GM12892 (cell line): ENCODE measurements around the gene GNAQ.

ENCODE experiments used
- POLR2A ChIP-seq: IDR thresholded peaks from 2 replicates; pipeline ENCODE4 v1.6.1; 2011; ENCODE audit warnings: low read depth, low read length, control low read depth
- POLR2AphosphoS5 ChIP-seq: IDR thresholded peaks from 2 replicates; pipeline ENCODE4 v1.6.1; 2011; ENCODE audit warnings: low read depth, low read length, control low read depth
- TAF1 ChIP-seq: IDR thresholded peaks from 2 replicates; pipeline ENCODE4 v1.6.1; 2011; ENCODE audit warnings: low read depth, mild to moderate bottlenecking, control low read depth, low read length, borderline replicate concordance

DNA sequence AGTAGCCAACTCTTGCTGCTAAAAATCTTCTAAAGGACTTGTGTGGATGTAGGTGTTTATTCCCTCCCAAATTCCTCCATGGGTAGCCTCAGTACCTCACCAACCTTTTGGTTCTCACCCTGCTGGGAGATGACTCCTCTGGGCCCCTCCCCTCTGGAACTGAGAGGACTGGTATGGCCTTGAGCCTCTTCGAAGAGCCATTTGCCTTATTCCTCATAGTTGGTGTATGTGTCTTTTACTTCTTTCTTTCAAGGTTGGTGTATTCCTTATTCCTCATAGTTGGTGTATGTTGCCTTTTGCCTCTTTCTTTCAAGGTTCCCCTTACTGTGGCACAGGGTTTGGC is 48.3 kb downstream of the GNAQ start:
- TF ChIP-seq TAF1: no peak
- no peak for TF ChIP-seq POLR2AphosphoS5
- no peak for TF ChIP-seq POLR2A
